ENCODE measurements around the gene SLC24A3. TPM values are rescaled to one million over a fixed set of nuclear protein-coding genes. Genes with fewer than 3 reads are reported as not detected.

SLC24A3 gene
- total RNA-seq, 1 donor from 2014 or later: 17.8 TPM

DNA sequence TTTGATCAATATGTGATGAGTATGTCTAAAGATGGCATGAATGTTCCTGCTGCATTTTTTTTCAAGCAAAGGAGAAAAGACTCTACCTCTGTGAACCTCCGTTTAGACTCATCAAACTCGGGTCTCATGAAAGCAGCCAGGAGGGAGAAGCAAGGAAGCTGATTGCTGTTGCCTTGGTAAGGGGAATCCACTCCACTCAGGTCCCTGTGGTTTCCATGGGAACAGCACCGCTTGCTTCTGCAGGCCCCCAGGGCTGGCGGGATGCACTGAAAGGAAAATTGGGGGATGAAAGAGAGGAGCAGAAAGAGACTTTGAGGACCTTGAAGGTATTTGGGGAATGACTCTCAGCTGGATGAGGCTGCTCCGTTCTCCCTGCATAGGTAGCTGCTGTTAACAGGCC, 296.0 kb downstream of the SLC24A3 start:
- no peak for DNase-seq

DNA sequence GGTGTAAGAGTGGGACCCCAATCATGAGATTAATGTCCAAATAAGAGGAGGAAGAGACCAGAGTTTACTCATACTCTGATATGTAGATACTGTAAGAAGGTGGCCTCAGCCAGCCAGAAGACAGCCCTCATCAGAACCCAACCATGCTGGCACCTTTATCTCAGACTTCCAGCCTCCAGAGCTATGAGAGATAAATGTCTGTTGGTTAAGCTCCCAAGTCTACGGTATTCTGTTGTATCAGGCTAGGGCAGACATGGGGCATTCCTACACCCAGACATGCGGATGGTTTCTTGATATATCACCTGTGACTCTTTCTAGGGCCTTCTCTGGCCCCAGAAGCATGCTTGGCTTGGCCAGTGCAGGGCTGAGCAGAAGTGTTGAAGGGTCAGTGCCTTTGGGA, 298.2 kb downstream of the SLC24A3 start:
- no peak for DNase-seq

DNA sequence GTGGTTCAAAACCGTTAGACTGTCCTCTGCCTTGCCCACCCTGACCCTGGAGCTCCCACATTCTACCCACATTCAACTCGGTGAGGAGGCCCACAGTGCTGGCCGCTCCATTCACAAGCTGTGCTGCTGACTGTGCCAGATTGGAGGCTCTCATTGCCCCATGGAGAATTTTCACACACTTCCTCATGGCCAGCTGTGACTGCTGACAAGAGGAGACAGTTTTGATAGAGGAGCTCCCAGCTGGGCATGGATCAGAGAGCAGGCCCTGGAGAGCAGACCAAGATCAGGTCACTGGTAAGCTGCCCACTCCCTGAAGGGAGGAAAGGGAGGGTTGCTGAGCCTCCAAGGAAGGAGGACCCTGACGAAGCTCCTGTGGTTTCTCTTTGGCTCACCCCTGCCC, 299.5 kb downstream of the SLC24A3 start:
- DNase-seq: no peak

DNA sequence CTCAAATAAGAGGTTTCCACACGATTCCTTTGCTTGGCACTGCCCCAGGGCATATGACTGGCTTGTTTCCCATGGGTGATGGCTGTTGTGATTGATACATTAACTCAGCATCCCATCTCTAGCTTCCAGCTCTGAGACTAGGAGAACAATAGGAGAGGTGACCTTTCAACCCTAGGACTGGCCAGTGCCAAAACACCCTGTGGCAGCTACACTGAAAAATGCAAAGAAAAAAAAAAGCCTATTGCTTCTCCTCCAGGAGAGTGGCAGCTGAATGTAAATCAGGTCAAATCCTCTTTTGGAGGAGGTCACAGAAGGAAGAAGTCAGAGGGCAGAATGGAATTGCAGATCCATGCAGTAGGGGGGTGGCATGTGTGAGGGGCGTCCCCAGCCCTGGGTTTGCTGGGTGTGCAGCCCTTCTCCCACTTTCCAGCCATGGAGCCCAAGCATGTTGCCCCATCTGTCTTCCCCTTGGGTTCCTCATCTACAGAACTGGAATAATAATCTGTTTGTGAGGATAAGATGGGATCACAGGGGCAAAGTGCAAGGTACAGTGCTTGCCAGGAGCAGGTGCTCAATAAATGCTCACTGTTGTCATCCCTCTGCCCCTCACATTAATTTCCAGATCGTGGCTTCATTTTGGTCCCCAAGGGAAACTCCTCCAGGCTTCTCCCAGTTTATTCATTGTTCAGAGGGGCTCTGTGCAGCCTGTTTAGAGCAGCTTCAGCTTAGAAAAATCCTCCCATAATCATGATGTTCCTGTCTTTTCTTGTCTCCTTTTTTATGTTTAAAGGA, 300.6 kb downstream of the SLC24A3 start:
- no peak for DNase-seq

DNA sequence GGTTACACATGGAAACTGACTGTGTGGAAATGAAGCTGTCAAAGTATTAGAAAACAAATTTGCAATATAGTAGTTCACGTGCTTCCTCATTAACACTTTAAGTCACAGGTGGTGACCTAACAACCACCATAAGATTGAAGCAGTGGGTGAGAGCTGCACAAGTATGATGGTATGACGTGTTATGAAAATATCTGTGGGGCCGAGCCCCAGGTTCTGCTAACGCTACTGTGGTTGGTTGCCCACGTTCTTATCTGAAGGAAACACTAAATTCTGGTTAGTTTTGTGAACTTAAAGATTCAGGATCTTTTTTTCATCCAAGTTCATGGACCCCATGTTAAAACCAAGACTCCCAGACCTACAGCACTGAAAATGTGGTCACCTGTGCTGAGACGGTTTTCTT, 302.6 kb downstream of the SLC24A3 start:
- no peak for DNase-seq

DNA sequence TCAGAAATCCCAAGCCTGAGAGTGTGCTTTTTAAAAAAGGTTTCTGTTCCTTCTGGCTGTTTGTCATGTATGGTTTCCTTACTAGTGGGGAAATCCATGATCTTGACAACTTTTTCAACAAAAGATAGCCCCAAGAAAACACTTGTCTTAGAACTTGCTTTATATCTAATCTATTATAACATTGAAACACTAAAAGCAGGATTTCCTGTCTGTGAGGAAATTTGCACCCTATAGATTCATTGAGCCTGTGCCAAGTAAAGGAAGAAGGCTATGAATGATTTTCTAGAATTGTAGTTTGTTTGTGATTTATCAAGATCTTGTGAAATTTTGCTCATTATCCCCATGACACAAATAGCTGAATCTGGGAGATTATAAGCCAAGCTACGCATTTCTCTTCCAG, 307.0 kb downstream of the SLC24A3 start:
- DNase-seq: no peak

DNA sequence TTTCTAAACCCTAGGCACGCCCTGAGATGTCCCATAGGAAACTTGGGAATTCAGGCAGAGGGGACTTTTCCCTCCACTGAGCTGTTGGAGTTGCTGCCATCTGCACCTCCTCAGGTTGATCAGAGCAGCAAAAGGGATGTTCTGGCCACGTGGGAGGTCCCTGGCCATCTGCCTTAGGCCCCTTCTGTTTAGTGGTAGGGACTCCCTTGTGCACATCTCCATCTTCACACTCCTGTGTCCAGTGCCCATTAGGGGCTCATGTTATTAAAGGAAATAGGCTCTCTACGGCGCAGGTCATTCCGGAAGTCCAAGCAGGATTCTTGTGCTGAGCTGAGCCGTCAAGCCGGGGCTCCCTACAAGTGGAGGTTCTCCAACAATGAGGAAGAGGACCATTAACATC, 307.8 kb downstream of the SLC24A3 start:
- no peak for DNase-seq

DNA sequence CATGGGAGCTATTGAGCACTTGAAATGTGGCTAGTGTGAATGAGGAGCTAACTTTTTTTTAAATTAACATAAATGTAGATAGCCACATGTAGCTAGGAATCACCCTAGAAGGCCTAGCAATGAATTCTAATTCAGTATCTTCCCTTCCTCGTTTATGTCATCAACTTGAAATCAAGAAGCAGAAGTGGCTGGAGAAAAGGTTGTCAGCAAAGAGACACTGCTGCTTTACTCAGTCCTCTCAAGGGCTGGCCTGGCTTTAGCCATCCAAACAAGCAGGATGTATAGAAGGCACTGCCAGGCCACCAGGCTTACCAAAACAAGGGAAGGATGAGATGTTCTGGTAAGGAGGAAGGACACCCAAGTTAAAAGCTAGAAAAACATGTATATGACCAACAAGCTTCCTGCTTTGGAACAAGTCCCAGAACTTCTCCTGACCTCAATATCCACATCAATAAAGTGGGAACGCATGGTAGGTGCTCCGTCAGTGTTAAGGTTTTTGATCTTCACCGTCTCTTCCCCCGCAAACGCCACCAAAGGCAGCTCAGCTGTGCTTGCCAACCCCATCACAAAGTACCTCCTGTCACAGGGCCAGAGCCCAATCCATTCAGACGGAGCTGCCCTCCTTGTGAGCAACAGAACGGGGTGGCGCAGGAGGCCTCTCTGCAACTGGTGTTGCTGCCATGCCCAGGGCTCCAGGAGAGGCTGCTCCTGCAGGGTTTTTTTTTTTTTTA, 309.8 kb downstream of the SLC24A3 start:
- DNase-seq: no peak

DNA sequence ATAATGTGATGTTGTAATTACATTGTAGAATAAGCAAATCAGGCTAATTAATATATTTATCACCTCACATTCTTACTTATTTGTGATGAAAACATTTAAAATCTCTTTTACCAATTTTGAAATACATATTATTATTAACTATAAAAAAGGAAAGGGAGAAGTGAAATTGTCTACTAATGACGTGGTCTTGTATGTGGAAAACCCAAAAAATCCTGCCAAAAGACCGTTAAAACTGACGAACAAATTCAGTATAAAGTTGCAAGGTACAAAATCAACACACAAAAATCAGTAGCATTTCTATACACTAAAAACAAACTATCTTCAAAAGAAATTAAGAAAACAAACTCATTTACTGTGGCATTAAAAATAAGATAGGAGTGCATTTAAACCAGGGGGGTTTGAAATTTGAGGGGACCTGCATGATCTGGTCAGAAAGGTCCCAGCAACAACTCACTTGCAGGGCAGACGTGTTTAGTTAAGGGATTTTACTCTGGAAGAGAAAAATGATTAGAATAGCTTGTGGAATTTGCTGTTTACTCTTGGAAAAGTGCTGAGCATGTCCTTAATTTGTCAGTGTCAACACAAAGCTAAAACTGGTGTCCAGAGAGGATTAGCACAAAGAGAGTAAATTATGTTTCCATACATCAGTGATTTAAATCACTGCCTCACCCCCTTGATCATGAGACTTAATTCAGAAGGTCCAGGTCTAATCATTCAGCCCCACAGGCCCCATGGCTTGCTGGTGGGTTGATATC, 310.6 kb downstream of the SLC24A3 start:
- DNase-seq: no peak

DNA sequence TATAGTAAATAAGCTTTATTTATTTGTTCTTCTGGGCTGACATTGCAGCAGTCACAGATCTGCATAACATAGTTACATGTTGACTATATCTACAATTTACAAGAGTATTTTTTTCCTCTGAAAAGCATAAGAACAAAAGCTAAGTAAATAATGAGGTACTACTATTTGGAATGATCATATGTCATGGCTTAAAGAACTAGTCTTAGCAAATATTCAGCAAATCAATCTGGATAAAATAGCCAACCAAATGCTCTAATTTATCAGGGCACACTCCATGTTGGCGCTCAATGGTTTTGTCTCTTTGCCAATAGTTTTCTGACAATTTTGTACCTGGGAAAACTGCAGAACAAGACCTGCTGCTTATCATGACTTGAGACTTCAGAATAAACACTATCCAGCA, 312.2 kb downstream of the SLC24A3 start:
- DNase-seq: no peak

DNA sequence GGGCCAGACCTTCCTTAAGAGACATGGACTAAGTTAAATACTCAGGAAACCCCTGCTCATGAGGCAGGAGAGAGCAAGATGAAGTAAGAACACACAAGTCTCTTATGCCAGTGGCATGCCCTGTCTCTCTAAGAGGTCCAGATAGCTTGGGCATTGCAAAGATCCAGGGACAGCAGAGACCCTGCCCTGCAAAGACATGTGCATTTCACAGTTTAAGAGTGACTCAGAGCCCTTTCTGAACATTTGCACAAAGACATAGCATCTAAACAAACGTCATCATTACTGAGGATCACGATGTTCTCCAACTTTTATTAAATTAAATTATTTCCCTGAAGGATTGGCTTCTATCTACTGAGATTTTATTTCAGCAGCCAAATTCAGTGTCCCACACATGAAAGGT, 315.1 kb downstream of the SLC24A3 start:
- no peak for DNase-seq

DNA sequence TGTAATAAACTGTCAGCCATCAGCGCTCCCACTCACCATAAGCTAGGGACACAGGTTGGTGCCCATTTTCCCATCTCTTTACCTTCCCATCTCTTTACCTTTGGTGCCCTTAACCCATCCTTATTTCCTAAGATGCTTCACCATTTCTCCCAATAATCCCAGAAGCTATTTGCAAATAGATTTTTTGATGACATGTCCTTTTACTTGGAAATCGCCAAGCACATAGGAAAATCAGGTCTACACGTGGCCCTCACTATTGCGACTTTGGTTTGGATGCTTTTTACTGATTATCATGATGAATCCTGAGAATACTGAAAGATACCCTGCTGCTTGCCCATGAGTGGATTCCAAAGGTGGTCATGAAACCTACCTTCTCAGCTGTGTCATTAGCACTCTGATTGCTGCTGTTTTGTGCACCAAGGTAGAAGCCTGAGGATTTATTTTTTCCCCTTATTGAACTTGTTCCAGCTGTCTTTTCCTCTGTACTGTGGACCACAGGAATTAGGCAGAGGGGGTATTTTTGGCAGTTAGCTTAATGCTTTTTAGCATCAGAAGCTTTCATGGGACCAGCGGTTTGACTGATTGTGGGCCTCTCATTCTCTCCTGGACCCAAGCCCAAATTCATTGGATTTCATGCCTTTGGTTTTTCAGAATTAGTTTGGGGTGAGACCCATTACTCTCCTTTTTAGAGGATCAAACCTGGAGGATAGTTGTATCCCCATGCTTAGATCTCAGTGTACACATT, 316.0 kb downstream of the SLC24A3 start:
- DNase-seq: no peak

DNA sequence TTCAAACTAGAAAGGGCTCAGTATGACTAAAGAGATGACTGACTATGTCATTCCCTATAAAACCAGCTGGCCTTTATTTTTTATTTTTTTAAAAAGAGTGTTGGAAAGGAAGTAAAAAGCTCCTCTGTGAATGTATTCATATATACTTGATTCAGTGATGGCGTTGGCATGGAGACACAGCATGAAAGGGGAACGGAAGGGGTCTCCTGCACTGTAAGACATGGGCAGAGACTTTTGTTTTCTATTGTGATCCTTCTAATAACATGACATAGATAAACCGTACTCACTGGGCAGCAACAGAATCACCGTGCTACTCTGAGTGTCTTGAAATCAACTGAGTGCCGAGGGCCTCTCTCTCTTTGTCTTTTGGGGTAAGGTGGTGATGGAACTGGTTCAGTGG, 317.6 kb downstream of the SLC24A3 start:
- DNase-seq: no peak

DNA sequence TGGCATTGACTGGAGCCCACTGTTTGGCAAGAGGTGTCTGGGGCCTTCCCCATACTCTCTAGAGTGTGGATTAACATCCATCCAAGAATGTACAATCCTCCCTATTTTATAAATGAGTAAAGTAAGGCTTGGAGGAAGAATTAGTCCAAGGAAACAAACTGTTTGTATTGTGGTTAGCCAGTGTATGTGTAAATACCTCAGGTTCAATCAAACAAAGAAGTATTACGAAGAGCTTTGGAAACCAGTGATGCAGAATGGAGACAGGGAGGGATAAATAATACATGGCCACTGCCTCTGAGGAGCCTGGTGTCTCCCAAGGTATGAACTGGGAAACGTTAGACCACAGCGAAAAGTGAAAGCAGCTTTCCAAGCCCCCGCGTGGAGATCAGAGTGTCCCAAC, 319.0 kb downstream of the SLC24A3 start:
- no peak for DNase-seq

DNA sequence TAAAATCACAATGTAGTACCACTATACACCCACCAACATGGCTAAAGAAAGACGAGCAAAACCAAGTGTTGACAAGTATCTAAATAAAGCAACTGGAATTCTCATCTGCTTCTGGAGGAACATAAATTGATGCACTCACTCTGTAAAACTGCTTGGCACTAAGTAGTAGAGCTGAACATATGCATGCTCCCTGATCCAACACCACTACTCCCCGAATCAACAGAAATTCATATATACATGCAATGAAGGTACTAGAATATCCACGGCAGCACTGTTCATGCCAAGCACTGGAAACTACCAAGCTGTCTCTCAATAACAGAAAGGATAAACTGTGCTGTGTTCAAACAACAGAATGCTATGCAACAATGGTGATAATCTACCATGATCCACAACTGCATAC, 326.1 kb downstream of the SLC24A3 start:
- DNase-seq: no peak

DNA sequence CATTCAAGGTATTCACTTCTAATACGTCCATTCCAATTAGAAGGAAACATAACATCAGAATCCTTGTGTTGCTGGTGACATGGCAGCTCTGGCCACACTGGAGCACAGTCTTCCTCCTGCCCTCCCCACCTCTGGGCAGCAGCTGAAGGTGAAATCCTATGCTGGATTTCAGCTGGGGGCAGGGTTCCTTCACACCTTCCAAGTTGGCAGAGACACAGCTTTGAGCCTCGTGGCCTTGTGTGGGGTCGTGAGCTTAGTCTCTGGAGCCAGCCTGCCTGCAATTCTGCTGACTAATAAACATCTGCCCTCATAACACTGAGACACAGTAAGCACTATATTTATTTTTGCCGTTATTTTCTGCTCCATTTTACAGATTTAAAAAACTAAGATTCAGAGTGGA, 326.7 kb downstream of the SLC24A3 start:
- no peak for DNase-seq

DNA sequence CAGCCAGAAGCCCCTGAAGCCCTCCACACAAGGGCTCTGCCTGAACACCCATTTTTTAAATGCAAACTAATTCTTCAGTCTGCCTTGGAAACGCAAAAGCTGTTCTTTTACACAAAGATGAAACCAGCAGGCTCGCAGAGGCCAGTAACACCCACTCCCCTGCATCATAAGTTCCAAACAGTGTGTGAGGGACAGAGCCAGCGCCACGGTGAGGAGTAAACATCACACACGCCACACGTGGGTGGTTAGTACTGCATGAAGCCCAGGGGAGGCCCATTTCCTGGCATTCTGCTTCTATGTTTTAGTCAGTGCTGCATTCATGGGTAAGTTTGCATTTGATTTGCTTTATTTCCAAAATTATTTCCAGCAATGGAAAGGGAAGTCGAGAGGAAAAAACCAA, 327.9 kb downstream of the SLC24A3 start:
- DNase-seq: peak; percentile 46

DNA sequence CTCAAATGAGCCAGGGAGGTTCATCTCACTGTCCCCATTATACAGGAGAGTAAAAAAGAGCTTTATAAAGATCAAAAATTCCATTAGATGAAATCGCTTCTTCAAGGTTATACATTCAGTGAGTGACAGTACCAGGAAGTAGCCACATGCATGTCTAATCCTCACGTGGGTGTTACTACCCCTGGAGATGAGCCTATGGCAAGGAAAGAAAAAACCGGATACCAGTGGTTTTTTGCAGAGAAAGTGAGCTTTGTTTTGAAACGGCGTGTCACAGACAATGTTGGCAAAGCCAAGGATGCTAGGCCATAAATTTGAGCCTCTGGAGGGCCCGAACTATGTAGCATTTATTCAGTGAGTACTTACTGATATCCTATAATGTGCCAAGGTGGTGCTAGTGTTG, 330.7 kb downstream of the SLC24A3 start:
- DNase-seq: no peak

DNA sequence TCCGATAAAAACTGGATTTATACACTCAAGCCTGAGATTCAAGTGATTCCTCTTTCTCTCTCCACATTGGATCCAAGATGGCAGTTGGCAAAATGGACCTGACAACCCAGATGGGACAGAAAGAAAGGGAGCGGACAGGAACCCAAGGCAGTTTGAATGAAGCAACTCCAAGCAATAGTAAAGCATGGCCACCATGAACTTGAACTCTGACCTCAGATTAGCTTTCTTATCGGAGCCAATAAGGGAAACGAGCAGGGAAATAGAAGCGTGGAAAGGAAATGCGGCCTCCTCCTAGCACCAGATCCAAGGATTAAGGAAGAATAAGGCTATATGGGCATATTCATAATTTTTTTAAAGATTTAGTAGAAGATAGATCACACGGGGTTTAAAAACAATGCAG, 332.2 kb downstream of the SLC24A3 start:
- DNase-seq: no peak

DNA sequence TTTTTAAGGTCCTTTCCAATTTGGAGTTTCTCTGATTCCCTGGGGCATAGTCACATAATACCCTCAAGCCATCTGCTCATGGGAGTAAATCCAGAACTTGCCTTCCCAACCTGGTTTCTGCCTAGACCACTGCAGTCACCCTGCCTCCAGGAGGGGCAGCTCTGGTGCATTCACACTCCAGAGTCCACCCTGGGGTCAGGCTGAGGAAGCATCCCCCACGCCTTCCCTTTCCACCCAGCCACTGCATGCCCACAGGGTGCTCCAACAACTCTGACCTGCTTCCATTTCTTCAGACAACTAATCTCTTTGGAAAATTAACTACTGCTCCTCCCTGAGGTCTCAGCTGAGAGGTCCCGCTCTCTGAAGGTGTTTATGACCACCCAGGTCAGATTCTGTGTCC, 334.2 kb downstream of the SLC24A3 start:
- DNase-seq: no peak

DNA sequence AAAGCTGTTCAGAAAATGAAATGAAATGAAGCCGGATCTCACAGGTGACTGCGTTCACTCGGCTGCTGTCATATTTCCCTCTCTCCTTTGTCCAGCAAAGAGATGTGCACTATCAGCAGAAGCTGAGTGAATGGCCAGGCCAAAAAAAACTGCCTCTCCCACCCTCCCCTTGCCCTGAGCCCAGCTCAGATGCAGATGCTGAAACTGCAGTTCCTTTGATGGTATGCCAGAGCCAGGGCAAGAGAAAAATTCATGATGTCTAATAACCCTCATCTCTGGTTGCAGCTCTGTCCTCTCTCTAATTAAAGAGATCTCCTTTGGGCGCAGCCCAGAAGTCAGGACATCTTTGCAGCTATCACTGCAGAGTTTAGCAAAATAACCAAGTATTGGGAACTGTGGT, 335.1 kb downstream of the SLC24A3 start:
- DNase-seq: no peak

DNA sequence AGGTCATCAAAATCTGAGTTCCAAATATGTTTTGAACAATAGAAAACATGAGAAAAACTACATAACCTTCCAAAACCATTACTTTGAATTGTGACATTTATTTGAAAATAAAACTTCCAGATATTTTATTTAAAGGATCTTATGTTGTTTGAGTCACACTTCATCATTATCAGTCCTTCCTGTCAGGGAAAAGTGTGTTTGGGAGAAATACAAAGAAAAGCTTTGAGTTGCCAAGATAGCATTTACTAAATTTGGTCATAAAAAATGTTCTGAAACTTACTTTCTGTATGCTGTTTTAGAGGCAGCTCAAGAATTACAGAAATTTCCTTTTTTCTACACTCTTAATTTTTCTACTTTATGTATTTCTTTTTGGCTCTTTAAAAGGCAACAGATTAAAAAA, 337.5 kb downstream of the SLC24A3 start:
- DNase-seq: no peak
